HG03196 (cell line): ENCODE measurements around the gene TNNT1.
"Not testable (repeated sequence)": the region's sequence is repeated elsewhere in the genome, so short reads cannot be mapped to it uniquely, and the experiment has no call there.

Experiments
- ATAC-seq: cut with Tn5 transposase; IDR thresholded peaks from one replicate; pipeline ENCODE4 v1.9.1; 2021; ENCODE audit not compliant: unreplicated experiment

TNNT1 gene

GRCh38 chr19:55149078-55150003 lies at the start of gene TNNT1:
Gene TNNT1 (minus strand): TSS chr19:55149206. CDS start chr19:55147157, 2,049 bp downstream.
- ATAC-seq: no peak

GRCh38 chr19:55198651-55199050 lies 49.6 kb upstream of the TNNT1 start:
- ATAC-seq: no peak

- ATAC-seq: no peak
Measured at GRCh38 chr19:55197528-55197927, 48.5 kb upstream of the TNNT1 start.

GRCh38 chr19:55196803-55197202 lies 47.8 kb upstream of the TNNT1 start:
- no peak for ATAC-seq

GRCh38 chr19:55193481-55193880 lies 44.5 kb upstream of the TNNT1 start:
- ATAC-seq: no peak

- no peak for ATAC-seq
Measured at GRCh38 chr19:55189403-55189835, 40.4 kb upstream of the TNNT1 start.

- ATAC-seq: no peak
Measured at GRCh38 chr19:55188625-55189024, 39.6 kb upstream of the TNNT1 start.

GRCh38 chr19:55186080-55186479 lies 37.1 kb upstream of the TNNT1 start:
- no peak for ATAC-seq

GRCh38 chr19:55181740-55182139 lies 32.7 kb upstream of the TNNT1 start:
- ATAC-seq: no peak

- ATAC-seq: peak; percentile 15
Measured at GRCh38 chr19:55179606-55180484, 30.8 kb upstream of the TNNT1 start, which contains the start of gene SYT5. Gene SYT5 (minus strand): TSS chr19:55180289. CDS start chr19:55179041, 1,248 bp downstream.

GRCh38 chr19:55178781-55179599 lies 30.0 kb upstream of the TNNT1 start:
- ATAC-seq: peak; percentile 55

GRCh38 chr19:55176076-55176475 lies 27.1 kb upstream of the TNNT1 start:
- no peak for ATAC-seq

- ATAC-seq: no peak
Measured at GRCh38 chr19:55175117-55175867, 26.3 kb upstream of the TNNT1 start.

GRCh38 chr19:55174425-55175116 lies 25.6 kb upstream of the TNNT1 start:
- ATAC-seq: no peak

- ATAC-seq: no peak
Measured at GRCh38 chr19:55173714-55174409, 24.9 kb upstream of the TNNT1 start.

- no peak for ATAC-seq
Measured at GRCh38 chr19:55173186-55173713, 24.2 kb upstream of the TNNT1 start.

GRCh38 chr19:55172741-55173140 lies 23.7 kb upstream of the TNNT1 start:
- no peak for ATAC-seq

- not testable (repeated sequence) for ATAC-seq
Measured at GRCh38 chr19:55172318-55172717, 23.3 kb upstream of the TNNT1 start.
